GM18951 (cell line): ENCODE results near the gene RPTOR.

Experiments used
- POLR2A ChIP-seq: IDR thresholded peaks from 4 replicates; pipeline ENCODE4 v1.6.1; 2011; ENCODE audit warnings: mild to moderate bottlenecking; ENCODE audit not compliant: insufficient read length, insufficient read depth; ENCODE audit errors: extremely low read depth
- in situ Hi-C: fragments of 300-500 bp; cut with MboI; formaldehyde crosslinking; loops from one replicate; pipeline ENCODE4 v1.12.0; 2022; ENCODE audit warnings: low sequenced_read_pairs, mixed read lengths, inconsistent platforms; ENCODE audit not compliant: unreplicated experiment

The RPTOR gene

DNA sequence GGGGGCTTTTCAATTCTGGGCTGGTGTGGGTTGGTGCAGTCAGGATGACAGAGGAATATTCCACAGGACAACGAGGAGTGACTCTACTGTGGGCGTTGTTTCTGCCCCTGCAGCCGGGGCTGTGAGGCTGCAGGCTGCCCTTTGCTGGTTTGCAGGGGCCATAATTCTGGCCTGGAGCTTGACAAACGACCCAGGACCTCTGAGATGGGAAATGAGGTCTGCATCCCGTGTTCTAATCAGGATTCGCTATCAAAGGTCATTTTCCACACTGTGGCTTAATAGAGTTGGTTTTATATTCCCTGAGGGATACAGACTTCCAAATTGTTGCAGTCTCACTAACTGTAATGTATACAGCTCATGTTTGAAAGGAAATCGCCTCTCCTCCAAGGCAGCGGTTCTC, 180.9 kb downstream of the RPTOR start:
- TF ChIP-seq POLR2A = no peak
- in situ Hi-C loops = no loop called here

DNA sequence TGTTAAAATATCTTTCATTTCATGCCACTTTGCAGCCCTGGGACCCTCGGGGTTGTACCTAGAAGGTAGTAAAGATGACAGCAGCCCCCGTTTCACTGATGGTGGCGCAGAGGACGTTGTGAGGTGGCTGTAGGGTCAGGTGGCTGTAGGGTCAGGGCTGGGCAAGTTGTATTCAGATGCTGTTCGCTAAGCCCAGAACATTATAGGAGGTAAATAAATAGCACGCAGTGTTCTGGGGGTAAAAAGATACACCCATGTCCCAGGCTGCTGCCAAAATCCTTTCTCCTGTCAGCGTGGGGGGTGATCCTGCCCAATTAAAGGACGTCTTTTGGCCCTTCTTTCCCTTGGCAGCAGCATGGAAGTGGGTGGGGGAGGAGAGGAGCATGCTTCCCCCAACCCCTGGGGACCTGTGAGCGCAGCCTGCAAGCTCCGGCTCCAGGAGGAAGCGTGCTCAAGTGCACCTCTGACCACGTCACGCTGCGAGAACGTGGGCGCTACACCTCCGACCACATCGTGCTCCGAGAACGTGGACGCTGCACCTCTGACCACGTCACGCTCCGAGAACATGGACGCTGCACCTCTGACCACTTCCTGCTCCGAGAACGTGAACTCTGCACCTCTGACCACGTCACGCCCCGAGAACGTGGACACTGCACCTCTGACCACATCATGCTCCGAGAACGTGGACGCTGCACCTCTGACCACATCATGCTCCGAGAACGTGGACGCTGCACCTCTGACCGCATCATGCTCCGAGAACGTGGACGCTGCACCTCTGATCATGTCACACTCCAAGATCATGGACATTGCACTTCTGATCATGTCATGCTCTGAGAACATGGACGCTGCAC, 182.1 kb downstream of the RPTOR start:
- no peak for TF ChIP-seq POLR2A
- in situ Hi-C loops = no loop called here

DNA sequence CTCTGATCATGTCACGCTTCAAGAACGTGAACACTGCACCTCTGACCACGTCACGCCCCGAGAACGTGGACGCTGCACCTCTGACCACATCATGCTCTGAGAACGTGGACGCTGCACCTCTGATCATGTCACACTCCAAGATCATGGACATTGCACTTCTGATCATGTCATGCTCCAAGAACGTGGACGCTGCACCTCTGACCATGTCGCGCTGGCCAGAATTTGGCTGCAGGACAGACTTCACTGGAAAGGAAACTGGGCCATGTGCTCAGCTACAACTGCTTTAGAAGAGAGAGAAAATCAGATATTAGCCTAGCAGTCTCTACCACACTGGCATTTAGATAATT, 182.7 kb downstream of the RPTOR start:
- TF ChIP-seq POLR2A = no peak
- in situ Hi-C loops = no loop called here

DNA sequence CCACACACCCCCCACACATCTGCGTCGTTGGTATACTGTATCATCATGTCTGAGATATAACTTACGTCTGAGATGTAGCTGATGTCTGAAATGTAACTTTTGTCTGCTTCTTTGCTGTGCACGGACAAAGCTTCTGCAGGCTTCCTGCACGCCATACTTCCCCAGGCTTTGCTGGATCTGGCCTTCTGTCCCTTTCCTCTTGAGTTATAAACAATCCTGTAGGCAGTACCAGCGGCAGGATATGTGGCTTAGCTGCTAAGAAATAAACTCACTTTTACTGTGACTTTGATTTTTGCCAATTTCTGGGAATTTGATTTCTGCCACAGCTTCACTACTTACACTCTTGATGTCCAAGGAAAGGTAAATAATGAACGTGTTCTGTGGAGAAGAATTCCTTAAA, 184.4 kb downstream of the RPTOR start:
- in situ Hi-C loops = no loop called here
- no peak for TF ChIP-seq POLR2A

DNA sequence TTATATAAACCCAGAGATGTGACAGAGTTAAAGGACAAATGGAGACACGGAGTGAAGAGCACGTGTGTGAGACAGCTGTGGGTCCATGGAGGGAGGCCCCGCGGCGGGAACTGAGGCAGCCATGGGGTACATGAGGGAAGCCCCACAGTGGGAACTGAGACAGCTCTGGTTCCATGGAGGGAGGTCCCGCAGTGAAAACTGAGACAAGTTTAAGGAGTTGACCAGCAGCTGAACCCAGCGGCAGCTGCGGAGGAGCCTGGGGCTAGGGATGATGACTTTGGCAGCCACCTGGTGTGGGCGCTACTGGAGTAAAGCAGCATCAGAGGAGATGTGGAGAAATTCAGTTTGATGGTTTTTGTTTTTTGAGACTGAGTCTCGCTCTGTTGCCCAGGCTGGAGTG, 185.1 kb downstream of the RPTOR start:
- no peak for TF ChIP-seq POLR2A
- in situ Hi-C loops = no loop called here

DNA sequence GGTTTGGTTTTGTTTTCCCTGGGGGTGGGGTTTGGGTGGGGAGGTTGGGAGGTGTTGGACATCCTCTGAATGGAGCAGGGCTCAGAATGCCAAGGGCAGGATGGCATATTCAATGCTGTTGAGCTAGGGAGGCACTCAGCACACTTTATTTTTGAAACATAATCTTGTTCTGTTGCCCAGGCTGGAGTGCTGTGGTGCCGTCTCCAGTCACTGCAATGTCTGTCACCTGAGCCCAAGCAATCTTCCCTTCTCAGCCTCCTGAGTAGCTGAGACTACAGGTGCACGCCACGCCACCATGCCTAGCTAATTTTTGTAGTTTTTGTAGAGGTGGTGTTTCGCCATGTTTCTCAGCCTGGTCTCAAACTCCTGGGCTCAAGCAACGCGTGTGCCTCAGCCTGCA, 186.1 kb downstream of the RPTOR start:
- TF ChIP-seq POLR2A = no peak
- in situ Hi-C loops = no loop called here

DNA sequence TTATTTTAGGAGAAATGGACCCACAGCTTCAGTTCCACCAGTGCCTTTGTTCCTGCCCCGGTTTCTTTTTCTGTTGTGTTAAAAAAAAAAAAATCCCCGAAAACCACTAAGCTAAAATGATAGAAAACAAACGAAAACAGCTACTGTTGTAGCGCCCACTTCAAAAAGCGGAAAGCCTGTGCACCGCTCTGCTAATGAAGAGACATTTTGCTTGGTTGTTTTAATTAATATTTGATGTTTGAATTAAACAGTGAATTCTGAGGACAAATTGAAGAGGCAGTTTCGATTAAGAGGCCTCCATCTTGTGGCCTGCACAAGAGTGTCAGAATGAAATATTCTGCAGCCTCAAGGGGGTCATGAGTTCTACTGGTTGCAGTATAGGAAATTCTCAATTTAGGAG, 186.7 kb downstream of the RPTOR start:
- in situ Hi-C loops = no loop called here
- TF ChIP-seq POLR2A = no peak

DNA sequence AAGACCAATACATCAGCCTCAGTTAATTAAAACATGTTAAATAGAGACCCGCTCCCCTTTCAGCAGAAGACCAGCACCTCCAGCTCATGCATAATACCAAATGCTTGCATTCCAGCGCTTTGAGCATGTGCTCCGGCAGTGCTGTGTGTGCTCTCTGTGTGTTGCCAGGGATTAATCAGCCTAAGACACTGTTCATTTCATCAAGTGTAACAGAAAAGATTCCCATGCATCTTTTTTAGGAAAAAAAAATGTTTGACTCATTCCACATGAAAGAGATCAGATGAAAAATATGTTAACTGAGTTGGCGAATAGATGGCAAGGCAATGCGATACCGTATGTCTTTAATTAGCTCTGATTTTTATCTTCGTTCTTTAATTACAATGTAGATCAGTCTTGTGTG, 187.6 kb downstream of the RPTOR start:
- no peak for TF ChIP-seq POLR2A
- in situ Hi-C loops = no loop called here

DNA sequence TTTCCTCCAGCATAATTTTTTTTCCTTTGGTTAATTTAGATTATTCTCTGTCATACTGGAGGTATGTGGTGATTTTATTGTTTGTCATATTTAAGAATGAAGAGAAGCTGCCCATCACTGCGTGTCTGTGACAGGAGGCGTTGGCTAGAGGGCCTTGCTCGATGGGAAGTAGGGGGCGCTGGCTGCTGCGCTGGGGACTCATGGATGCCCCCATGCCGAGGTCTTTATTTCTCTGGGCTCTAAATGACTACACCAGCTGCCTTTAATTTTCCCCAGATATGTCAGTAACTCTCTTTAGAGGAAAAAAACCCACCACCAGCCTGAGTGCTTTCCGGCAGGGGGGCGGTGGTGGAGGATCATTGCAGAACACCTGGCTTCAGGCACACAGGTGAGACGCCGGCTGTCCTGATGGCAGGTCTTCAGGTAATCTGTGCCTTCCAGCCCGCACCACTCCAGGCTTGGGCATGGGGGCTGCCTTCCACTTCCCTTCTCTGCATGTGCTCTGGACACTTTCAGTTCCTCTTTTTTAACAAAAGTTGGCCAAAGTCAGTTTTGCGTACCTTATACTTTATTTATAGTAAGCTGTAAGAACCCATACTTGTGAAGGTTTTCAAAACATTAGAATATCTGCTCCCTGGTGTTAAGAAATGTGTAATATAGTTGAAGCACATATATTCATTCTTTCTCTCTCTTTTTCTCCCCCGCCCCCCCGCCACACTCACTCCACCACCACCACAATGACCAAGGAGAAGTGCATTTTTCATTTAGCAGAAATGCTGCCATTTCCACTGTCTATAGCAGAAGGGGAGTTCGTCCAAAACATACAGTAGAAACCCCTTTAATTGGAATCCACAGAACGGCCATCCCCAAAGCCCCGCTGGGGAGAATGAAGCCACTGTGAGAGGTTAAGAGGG, 192.7 kb downstream of the RPTOR start:
- in situ Hi-C loops = no loop called here

DNA sequence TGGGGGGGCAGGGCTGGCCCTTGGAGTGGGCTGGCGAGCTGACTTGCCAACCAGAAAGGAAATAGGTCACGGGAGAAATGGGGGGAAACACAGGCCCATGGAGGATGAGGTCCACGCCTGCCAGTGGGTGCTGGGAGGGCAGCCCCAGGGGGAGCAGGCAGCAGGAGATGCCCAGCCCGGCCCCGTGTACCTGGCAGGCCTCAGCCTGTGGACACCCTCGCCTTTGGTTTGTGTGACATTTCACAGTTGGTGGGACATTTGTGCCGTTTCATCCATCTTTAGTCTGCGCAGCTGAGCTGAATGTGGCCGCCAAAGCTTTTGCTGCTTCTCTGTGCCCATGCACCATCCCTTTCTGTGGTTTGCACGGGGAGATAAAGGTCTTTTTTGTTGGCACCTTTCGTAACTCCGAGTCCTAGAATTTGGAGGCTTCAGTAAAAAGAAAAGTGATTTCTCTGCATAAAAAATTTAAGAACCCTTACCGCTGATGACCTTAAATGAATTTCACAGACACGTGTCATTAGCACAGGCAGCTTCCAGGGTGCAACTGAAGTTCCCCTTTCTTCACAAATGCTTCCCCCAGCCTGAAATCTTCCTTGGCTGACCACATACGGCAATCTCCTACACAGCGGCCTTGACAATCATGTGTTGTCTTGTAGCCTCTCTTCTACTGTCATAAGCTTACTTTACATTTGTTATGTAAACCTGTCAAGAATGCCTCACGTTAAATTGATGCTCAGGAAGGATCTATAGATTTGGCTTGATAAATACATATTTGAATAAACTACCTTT, 193.6 kb downstream of the RPTOR start:
- in situ Hi-C loops = no loop called here
- TF ChIP-seq POLR2A = no peak

More for the DNA sequence above, 192.7 kb downstream of the RPTOR start:
- TF ChIP-seq POLR2A = no peak

DNA sequence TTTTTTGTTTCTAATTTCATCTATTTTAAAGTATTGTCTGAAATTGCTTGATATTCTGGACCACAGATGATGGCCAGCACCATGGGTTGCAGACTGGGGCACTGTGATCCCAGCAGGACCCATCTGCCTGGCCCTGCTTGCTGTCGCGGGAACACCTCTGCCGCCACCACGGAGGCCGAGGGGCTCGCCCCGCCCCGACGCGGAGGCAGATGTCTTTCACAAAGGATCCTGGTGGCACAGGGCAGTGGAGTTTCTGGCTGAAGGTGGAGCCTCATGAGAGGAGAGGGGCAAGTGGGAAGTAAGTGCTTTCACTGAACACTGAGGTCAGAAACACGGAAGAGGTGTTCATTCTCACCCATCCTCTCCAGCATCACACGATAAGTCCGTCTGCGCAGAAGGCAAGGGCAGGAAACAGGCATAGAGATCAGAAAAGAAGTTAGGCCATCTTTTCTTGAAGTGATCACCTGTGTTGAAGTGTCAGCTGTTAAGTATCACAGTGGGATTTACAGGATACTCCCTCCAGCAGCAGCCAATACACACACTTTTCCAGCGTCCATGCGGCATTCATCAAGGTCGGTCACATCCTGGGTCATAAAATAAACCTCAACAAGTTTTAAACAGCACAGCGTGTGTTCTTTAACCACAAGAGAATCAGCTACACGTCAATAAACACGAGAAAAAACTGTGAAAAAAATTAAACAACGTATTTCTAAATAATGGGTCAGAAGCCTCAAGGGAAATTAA, 194.5 kb downstream of the RPTOR start:
- in situ Hi-C loops = no loop called here
- no peak for TF ChIP-seq POLR2A

DNA sequence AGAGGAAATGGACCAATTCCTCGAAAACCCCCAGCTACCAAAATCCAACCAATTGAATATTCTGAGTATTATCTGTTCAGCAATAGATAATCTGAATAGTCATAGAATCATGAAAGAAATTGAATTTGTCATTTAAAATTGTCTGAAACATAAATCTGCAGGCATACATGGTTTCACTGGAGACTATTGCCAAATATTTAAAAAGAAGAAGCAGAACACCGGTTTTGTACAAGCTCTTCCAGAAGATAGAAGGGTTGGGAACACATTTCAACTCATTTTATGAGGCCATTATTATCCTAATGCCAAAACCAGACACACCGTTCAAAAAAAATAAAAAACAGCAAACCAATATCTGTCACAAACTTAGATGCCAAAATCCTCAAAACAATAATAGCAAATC, 195.5 kb downstream of the RPTOR start:
- in situ Hi-C loops = no loop called here

More for the DNA sequence above, 195.5 kb downstream of the RPTOR start:
- TF ChIP-seq POLR2A = no peak
